ENCODE results near the gene GABRA4. TPM values are rescaled to one million over a fixed set of nuclear protein-coding genes. Genes with fewer than 3 reads are reported as not detected.

GABRA4 gene
- total RNA-seq, 1 donor from 2014 or later, result not detected

GRCh38 chr4:46946919-46947536 lies 46.4 kb downstream of the GABRA4 start:
- no peak for DNase-seq (ENCODE audit: low read depth, low spot score)
- Mint-ChIP-seq H3K4me3 (no peak overlapping the region), H3K4me1 (no peaks in the 10 kb centered on the region), H3K27me3 (ENCODE audit: low read depth) (peaks cover 9% of the 10 kb centered on the region), H3K9me3 (no peaks in the 10 kb centered on the region), H3K36me3 (ENCODE audit: low read depth) (no peaks in the 10 kb centered on the region), H3K27ac (ENCODE audit: unreplicated experiment) (no peak overlapping the region)
- no peak for TF ChIP-seq CTCF (conservative IDR thresholded peaks at IDR 0.05)

GRCh38 chr4:46945062-46945461 lies 48.3 kb downstream of the GABRA4 start:
- Mint-ChIP-seq H3K4me1 (no peaks in the 10 kb centered on the region), H3K4me3 (no peak overlapping the region), H3K27ac (ENCODE audit: unreplicated experiment) (no peak overlapping the region), H3K36me3 (ENCODE audit: low read depth) (no peaks in the 10 kb centered on the region), H3K27me3 (ENCODE audit: low read depth) (peaks cover 16% of the 10 kb centered on the region), H3K9me3 (no peaks in the 10 kb centered on the region)
- no peak for TF ChIP-seq CTCF (conservative IDR thresholded peaks at IDR 0.05)
- no peak for DNase-seq (ENCODE audit: low read depth, low spot score)

- no peak overlapping the region for H3K27ac Mint-ChIP-seq (ENCODE audit: unreplicated experiment)
- peaks cover 18% of the 10 kb centered on the region for H3K27me3 Mint-ChIP-seq (ENCODE audit: low read depth)
- DNase-seq (ENCODE audit: low read depth, low spot score), result no peak
- no peaks in the 10 kb centered on the region for H3K4me1 Mint-ChIP-seq
- no peaks in the 10 kb centered on the region for H3K9me3 Mint-ChIP-seq
- no peak overlapping the region for H3K4me3 Mint-ChIP-seq
- no peaks in the 10 kb centered on the region for H3K36me3 Mint-ChIP-seq (ENCODE audit: low read depth)
- no peak for TF ChIP-seq CTCF (conservative IDR thresholded peaks at IDR 0.05)
Measured at GRCh38 chr4:46944345-46944744, 49.0 kb downstream of the GABRA4 start.

GRCh38 chr4:46937493-46937892 lies 55.9 kb downstream of the GABRA4 start:
- no peaks in the 10 kb centered on the region for H3K4me1 Mint-ChIP-seq
- H3K4me3 Mint-ChIP-seq, result no peak overlapping the region
- peak; percentile 43 for TF ChIP-seq CTCF (conservative IDR thresholded peaks at IDR 0.05)
- DNase-seq (ENCODE audit: low read depth, low spot score), result no peak
- no peak overlapping the region for H3K27ac Mint-ChIP-seq (ENCODE audit: unreplicated experiment)
- no peaks in the 10 kb centered on the region for H3K36me3 Mint-ChIP-seq (ENCODE audit: low read depth)
- H3K9me3 Mint-ChIP-seq, result no peaks in the 10 kb centered on the region
- H3K27me3 Mint-ChIP-seq (ENCODE audit: low read depth), result peaks cover 47% of the 10 kb centered on the region

- Mint-ChIP-seq H3K36me3 (ENCODE audit: low read depth) (no peaks in the 10 kb centered on the region), H3K4me3 (no peak overlapping the region), H3K4me1 (no peaks in the 10 kb centered on the region), H3K27ac (ENCODE audit: unreplicated experiment) (no peak overlapping the region), H3K9me3 (no peaks in the 10 kb centered on the region), H3K27me3 (ENCODE audit: low read depth) (peaks cover 62% of the 10 kb centered on the region)
- no peak for DNase-seq (ENCODE audit: low read depth, low spot score)
- no peak for TF ChIP-seq CTCF (conservative IDR thresholded peaks at IDR 0.05)
Measured at GRCh38 chr4:46934726-46935125, 58.7 kb downstream of the GABRA4 start.

Data from neural crest cell (in vitro differentiated cells).